Hippocampal formation (tissue), 2 donors: Measurements from ENCODE around the gene UTP18.
"Not testable (repeated sequence)": the region's sequence is repeated elsewhere in the genome, so short reads cannot be mapped to it uniquely, and the experiment has no call there.

Source experiments
- DNase-seq, 2 donors: peaks; one replicate each; lab custom pipeline; 2025; lab: John Stamatoyannopoulos, UW

Gene UTP18

GRCh38 chr17:51330861-51331503, 70.6 kb downstream of the UTP18 start:
- not testable (repeated sequence) for DNase-seq

DNA sequence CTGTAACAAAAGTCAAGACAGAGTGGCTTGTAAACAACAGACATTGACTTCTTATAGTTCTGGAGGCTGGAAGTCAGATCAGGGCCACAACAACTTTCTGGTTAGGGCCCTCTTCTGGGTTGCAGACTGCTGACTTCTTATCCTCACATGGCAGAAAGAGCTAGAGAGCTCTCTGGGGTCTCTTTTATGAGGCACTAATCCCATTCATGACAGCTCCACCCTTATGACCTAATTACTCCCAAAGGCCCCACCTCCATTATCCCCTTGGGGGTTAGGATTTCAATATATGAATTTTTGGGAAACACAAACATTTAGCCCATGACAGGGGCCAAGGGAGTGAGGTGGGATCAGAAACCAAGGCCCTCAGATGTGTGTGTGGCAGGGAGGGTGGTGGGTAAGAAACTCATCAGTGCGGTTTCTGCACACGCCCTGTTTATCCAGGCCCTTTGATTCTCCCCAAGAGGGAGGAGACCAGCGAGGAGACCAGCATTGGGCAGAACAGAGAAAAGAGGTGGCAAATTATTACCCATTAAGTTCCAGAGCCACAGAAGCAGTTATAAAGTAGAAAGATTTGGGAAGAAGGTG, 74.8 kb downstream of the UTP18 start:
- DNase-seq = no peak

- DNase-seq = peak; percentile 19 to 24
These were observed 75.8 kb downstream of the UTP18 start for GRCh38 chr17:51335883-51336822.

GRCh38 chr17:51341457-51341856, 81.1 kb downstream of the UTP18 start:
- DNase-seq = no peak

DNA sequence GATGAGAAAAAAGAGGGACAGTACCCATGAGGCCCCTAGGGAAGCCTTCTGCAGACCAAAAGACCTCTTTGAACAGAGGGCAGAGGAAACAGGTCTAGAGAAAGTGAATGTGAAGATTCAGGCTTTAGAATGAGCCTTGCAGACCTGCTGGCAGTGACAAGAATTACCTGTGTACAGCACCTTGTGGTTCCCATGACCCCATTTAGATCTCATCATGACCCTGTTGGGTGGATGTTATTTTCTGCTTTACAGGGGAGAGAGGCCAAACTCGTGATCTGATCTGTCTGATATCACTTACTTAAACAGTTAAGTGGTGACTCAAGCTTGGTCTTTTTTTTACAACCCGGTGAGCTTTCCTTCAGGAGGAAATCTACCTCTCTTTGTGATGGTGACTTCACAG, 81.9 kb downstream of the UTP18 start:
- no peak for DNase-seq

- DNase-seq = no peak
These were observed 84.2 kb downstream of the UTP18 start for GRCh38 chr17:51344532-51344931.

DNA sequence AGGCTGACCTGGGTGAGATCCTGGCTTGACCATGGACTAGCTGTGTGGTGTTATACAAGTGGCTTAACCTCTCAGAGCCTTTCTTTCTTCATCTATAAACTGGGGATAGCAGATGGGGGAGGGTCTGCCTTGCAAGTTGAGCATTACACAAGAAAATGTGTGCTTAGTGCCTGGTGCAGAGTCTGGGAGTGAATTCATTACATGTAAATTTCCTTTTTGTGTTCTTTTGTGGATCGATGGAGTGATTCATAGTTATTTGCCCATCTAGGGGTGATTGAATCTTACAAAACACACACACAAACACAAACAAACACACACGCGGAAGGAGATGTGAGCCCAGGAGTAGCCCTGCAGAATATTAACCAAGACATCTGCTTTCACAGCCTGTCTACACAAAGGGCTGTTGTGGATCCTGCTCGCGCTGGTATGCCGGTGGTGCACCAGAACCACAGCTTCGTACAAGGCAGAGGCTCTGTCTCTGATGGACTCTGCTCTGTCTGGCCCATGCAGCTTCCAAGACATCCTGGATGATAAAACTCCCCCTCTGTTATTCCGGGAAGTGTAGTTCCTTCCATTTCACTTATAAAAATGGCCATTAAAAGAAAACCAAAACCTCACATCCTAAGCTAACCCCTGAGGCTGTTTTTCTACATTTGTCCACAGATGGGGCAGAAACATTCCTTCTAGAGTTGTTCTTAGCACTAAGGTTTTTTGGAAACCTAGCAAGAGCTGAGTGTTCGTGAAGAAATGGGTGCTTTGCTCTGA, 86.1 kb downstream of the UTP18 start:
- peak; percentile 44 to 51 for DNase-seq
